Muscle of arm (tissue), 12 donors: ENCODE measurements around the gene MTOR. TPM values are rescaled to one million over a fixed set of nuclear protein-coding genes. Genes with fewer than 3 reads are reported as not detected.
"Not testable (repeated sequence)": the region's sequence is repeated elsewhere in the genome, so short reads cannot be mapped to it uniquely, and the experiment has no call there.

Experiments
- DNase-seq: peaks from one replicate; pipeline ENCODE4 v3.0.0-alpha.2; 2013
- polyA plus RNA-seq, 12 donors: library from polyadenylated mRNA; unstranded; fragments of 120-200 nt; gene quantifications; one replicate each; pipeline ENCODE4 v1.2.1, GENCODE V29; 2013; ENCODE audit not compliant: insufficient read length in 12 of 12

Gene MTOR
- polyA plus RNA-seq, 12 donors, result 25.3 to 36.2 (median 27.4) TPM; not detected in 1

- DNase-seq, result no peak
These were observed 197.4 kb downstream of the MTOR start for GRCh38 chr1:11064942-11065341.

- DNase-seq, result not testable (repeated sequence)
These were observed 198.3 kb downstream of the MTOR start for GRCh38 chr1:11063937-11064537.

GRCh38 chr1:11062965-11063401, 199.4 kb downstream of the MTOR start:
- no peak for DNase-seq

- no peak for DNase-seq
These were observed 200.5 kb downstream of the MTOR start for GRCh38 chr1:11061652-11062365.

- peak; percentile 86 for DNase-seq
These were observed 202.2 kb downstream of the MTOR start, which contains the start of gene SRM for GRCh38 chr1:11059968-11060830. Gene SRM, minus strand, starts transcription at chr1:11060018. Its CDS starts 75 bp downstream, at chr1:11059943.

- DNase-seq, result no peak
These were observed 203.0 kb downstream of the MTOR start for GRCh38 chr1:11059155-11059967.

GRCh38 chr1:11058595-11059154, 203.7 kb downstream of the MTOR start:
- DNase-seq, result no peak

- DNase-seq, result no peak
These were observed 204.3 kb downstream of the MTOR start for GRCh38 chr1:11058026-11058425.

- DNase-seq, result no peak
These were observed 204.9 kb downstream of the MTOR start for GRCh38 chr1:11057477-11057876.

Other genes with a start within 250 kb of the MTOR start
- gene TARDBP, start 249.9 kb downstream of the MTOR start, polyA plus RNA-seq, result 100 to 1,000 TPM in 11 of 12 donors, not detected in 1; 117 to 223 (median 184) TPM
- 10 to 100 TPM in 1 of 12 donors, 1 to 10 TPM in 9, under 1 TPM in 1, not detected in 1; 0.91 to 10.1 (median 4.7) TPM for gene MASP2, start 215.3 kb downstream of the MTOR start, polyA plus RNA-seq
- gene SRM, start 202.5 kb downstream of the MTOR start, polyA plus RNA-seq, result 10 to 100 TPM in 11 of 12 donors, not detected in 1; 44.2 to 83.0 (median 62.6) TPM
- gene EXOSC10, start 162.7 kb downstream of the MTOR start, polyA plus RNA-seq, result 100 to 1,000 TPM in 1 of 12 donors, 10 to 100 TPM in 10, not detected in 1; 46.7 to 107 (median 64.8) TPM
- gene ANGPTL7, start 73.2 kb downstream of the MTOR start, polyA plus RNA-seq, result 1 to 10 TPM in 8 of 12 donors, under 1 TPM in 2, not detected in 2; 0.60 to 1.9 (median 1.4) TPM
- 10 to 100 TPM in 11 of 12 donors, not detected in 1; 11.7 to 19.9 (median 15.0) TPM for gene UBIAD1, start 10.6 kb upstream of the MTOR start, polyA plus RNA-seq
- gene DISP3, start 216.6 kb upstream of the MTOR start, polyA plus RNA-seq, result under 1 TPM in 10 of 12 donors, not detected in 2; 0.14 to 0.57 (median 0.24) TPM